ENCODE measurements around the gene ZNF516. TPM values are rescaled to one million over a fixed set of nuclear protein-coding genes. Genes with fewer than 3 reads are reported as not detected.

Gene ZNF516
- total and polyA plus RNA-seq, 2 of the 4 experiments (the other 2 are of a cell fraction) = 7.9 to 16.9 TPM

DNA sequence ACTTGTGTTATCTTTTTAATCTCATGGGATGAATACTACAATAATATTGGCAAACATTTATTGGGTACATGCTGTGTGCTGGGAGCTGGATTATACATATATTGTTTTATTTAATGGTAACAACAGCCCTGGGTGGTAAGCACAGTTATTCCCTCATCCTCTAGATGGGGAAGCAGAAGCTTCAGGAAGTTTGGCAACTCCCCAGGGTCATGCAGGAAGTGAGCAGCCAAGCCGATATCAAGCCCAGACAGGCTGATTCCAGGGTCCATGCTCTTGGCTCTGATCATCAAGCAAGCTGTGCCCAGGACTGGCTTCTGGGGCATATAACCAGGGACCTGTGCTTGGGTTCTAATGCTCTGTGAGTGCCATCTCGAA is 155.8 kb downstream of the ZNF516 start:
- WGBS, 2 experiments (ENCODE audit: extremely low coverage in 2 of 2, insufficient read length in 1 of 2) = 33% methylated on average over 1 of the region's 2 CpGs; no CpG with 5 or more reads in 1 of the 2 experiments
- Histone ChIP-seq H3K9me3 (ENCODE audit: control insufficient read depth, insufficient read depth, low read length) (peaks cover 6% of the 10 kb centered on the region; the same call in 1 of the 2 replicates), H3K4me3 (ENCODE audit: insufficient read depth, low read depth, low read length) (no peak overlapping the region), H2AFZ (replicated peaks; ENCODE audit: low read length, poor library complexity) (no peak overlapping the region), H3K4me1 (ENCODE audit: control insufficient read depth, insufficient read depth, low read length) (no peaks in the 10 kb centered on the region), H3K36me3 (ENCODE audit: control insufficient read depth, insufficient read depth, low read length) (no peaks in the 10 kb centered on the region), H4K91ac (ENCODE audit: insufficient read depth, low read depth, low read length) (no peak overlapping the region), H3K4ac (ENCODE audit: low read depth, low read length) (no peak overlapping the region), H3K56ac (ENCODE audit: extremely low read depth, insufficient read depth, low read length) (no peak overlapping the region), H3K14ac (replicated peaks; ENCODE audit: low read depth, low read length) (no peak overlapping the region), H4K20me1 (ENCODE audit: insufficient read depth, low read length) (no peaks in the 10 kb centered on the region), H2AK9ac (replicated peaks; ENCODE audit: low read depth, low read length, poor library complexity) (no peak overlapping the region), H3K79me1 (ENCODE audit: low read depth in 1 of 2, low read length in 2 of 2) (no peaks in the 10 kb centered on the region), H3K27ac (ENCODE audit: insufficient read depth, low read length) (no peak overlapping the region), H4K5ac (ENCODE audit: low read depth, low read length) (no peak overlapping the region), H2BK5ac (ENCODE audit: low read depth, low read length, poor library complexity, severe bottlenecking) (no peak overlapping the region), H2BK15ac (ENCODE audit: low read depth, low read length) (no peak overlapping the region), H3K18ac (ENCODE audit: low read depth, low read length) (no peak overlapping the region), H2AK5ac (ENCODE audit: low read depth, low read length) (no peak overlapping the region), H3K9me1 (ENCODE audit: insufficient read depth, low read length) (no peaks in the 10 kb centered on the region), H3K4me2 (ENCODE audit: low read depth, low read length) (no peak overlapping the region), H2BK20ac (ENCODE audit: low read depth, low read length) (no peak overlapping the region), H3K23ac (ENCODE audit: low read depth, low read length) (no peak overlapping the region), H3K9ac (ENCODE audit: low read depth, low read length) (no peak overlapping the region), H3K27me3 (ENCODE audit: control insufficient read depth, insufficient read depth, low read length) (no peaks in the 10 kb centered on the region; the same call in 1 of the 2 replicates), H2BK120ac (ENCODE audit: low read depth, low read length) (no peak overlapping the region), H4K8ac (ENCODE audit: low read depth in 2 of 2, low read length in 2 of 2) (no peak overlapping the region)
- in situ Hi-C loops (cut with MboI; ENCODE audit: low sequenced_read_pairs) = no loop called here
- intact Hi-C loops (cut with micrococcal nuclease) = no loop called here
- TF ChIP-seq RFX5 (IDR thresholded peaks at IDR 0.05; ENCODE audit: low read depth, low read length) (no peak), ELK1 (IDR thresholded peaks at IDR 0.05; ENCODE audit: borderline replicate concordance, low read depth, low read length) (no peak)
- TF ChIP-seq, protein P1, sequence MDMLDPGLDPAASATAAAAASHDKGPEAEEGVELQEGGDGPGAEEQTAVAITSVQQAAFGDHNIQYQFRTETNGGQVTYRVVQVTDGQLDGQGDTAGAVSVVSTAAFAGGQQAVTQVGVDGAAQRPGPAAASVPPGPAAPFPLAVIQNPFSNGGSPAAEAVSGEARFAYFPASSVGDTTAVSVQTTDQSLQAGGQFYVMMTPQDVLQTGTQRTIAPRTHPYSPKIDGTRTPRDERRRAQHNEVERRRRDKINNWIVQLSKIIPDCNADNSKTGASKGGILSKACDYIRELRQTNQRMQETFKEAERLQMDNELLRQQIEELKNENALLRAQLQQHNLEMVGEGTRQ (IDR thresholded peaks at IDR 0.05; ENCODE audit: low read depth, low read length) = no peak
- no TSS peak for BruUV-seq (replicated peaks)
- dilution Hi-C loops (cut with HindIII; ENCODE audit: low sequenced_read_pairs, unreplicated experiment) = no loop called here
- ATAC-seq (ENCODE audit: low read depth) = no peak
- ChIA-PET CTCF (no interaction called here), POLR2A (ENCODE audit: unreplicated experiment) (no interaction called here)
- DNase-seq = no peak
